Islet of Langerhans (tissue), 1 donor: Measurements from ENCODE around the gene MAPK8.
"Not testable (repeated sequence)": the region's sequence is repeated elsewhere in the genome, so short reads cannot be mapped to it uniquely, and the experiment has no call there.

Experiments used
- FAIRE-seq: peaks from one replicate; lab custom pipeline; 2011; peaks lifted over from hg19 to GRCh38; lab: Jason Lieb, UNC

Gene MAPK8

DNA sequence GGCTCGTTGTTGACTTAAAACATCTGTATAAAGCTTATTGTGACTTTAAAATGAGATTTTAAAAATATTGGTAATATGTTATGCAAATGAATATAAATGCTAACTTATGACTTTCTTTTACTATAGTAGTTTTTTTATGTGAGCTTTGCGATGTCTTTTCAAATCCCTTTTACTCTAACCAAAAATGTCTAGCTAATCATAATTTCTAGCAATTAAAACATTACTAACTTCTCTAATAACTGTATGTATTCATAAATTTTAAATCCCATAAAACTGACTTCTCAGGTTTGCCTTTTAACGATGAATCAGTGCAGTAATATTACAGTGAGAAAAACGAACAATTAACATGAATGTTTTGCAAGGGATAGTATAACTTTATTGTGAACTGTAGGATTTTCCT is 113.2 kb downstream of the MAPK8 start:
- peak; percentile 93 for FAIRE-seq

GRCh38 chr10:48421862-48422261 is 115.4 kb downstream of the MAPK8 start:
- not testable (repeated sequence) for FAIRE-seq

- no peak for FAIRE-seq
Measured at GRCh38 chr10:48423884-48424283, 117.4 kb downstream of the MAPK8 start.

DNA sequence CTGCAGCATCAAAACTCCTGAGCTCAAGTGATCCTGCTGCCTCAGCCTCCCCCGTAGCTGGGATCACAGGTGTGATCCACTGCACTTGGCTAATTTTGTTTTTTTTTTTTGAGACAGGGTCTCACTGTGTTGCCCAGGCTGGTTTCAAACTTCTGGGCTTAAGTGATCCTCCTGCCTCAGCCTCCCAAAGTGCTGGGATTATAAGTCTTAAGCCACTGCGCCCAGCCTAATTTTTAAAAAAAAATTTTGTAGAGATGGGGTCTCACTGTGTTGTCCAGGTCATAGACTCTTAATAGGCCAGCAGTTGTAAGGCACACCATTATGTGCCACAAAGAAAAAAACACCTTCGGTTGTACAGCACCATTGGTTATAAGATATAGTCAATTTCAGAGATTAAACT is 122.4 kb downstream of the MAPK8 start:
- FAIRE-seq = no peak

DNA sequence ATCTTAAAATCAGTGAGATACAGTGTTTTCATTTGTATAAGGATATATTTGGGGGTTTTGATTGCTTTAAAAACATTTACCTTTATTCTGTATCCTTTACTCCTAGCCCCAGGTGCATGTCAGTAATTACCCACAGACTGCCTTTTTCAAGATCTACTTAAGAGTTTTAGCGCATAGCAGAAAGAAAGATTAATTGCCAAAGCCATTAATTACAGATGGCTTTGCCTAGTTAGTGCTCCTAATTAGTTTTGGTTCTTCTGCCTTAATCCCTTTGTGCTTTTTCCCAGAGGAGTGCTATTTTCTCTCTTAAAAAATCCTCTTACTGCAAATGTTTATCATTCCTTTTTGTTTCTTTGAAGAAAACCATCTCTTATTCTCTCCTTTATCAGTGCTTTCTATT is 122.8 kb downstream of the MAPK8 start:
- no peak for FAIRE-seq

DNA sequence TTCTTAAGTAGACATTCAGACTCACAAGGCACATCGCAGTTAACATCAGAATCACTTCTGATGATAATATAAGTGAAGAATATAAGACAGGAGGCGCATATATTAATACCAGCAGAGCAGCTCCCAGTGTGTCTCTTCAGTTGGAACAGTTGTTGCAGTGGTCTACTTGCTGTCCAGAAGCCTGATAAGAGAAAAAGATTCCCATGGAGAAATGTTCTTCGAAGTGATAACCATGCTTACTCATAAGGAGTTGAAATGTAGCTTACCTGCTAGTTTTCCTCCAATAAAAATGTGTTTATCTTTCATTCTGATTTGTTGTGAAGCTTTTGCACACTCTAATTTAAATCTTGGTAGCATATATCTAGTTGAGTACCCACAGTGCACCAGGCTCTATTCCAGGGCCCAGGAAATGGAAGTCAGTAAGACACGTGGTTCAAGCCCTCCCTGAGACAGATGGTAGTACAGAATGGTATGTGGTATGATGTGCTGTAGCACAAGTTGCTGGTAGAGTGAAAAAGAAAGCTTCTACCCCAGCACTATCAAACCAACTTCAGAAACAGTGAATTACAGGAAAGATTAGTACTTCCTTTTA is 124.0 kb downstream of the MAPK8 start:
- no peak for FAIRE-seq

DNA sequence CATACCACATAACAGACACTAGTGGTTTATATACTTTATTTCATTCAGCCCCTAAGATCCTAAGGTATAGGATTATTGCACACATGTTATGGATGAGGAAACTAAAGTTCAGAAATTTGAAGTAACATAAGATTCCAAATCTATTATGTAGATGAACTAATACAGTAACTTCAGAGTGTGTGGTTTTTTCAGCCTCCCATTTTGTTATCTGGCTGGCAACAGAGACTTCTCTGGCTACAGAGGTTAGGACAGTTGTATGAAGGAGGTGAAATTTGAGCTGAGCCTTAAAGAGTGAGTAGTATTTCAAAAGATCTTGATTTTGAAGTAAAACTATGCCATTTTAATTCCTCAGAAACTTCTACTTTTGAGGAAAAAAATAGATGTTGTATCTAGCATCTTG is 125.4 kb downstream of the MAPK8 start:
- no peak for FAIRE-seq

GRCh38 chr10:48437546-48437945 is 131.1 kb downstream of the MAPK8 start:
- FAIRE-seq = no peak

- peak; percentile 79 for FAIRE-seq
Measured at GRCh38 chr10:48439031-48439430, 132.6 kb downstream of the MAPK8 start.

- FAIRE-seq = no peak
Measured at GRCh38 chr10:48439581-48440041, 133.1 kb downstream of the MAPK8 start.

DNA sequence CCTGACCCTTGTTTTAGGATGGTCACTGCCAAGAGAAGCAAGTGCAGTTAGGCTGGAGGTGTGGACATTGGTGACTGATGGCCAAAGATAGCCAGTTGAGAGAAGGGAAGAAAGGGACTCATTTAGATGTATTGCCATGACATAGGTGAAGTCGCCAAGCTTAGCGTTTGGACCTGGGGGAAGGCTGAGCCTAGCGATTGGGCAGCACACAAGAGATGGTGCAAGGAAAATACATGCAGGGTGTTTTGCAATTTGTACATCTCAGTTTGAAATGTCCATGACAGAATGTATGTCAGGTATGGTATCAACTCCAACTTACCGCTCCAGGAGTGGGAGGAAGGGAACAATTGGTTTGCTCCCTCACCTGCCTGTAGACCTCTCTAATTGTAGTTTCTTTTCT is 134.3 kb downstream of the MAPK8 start:
- no peak for FAIRE-seq

DNA sequence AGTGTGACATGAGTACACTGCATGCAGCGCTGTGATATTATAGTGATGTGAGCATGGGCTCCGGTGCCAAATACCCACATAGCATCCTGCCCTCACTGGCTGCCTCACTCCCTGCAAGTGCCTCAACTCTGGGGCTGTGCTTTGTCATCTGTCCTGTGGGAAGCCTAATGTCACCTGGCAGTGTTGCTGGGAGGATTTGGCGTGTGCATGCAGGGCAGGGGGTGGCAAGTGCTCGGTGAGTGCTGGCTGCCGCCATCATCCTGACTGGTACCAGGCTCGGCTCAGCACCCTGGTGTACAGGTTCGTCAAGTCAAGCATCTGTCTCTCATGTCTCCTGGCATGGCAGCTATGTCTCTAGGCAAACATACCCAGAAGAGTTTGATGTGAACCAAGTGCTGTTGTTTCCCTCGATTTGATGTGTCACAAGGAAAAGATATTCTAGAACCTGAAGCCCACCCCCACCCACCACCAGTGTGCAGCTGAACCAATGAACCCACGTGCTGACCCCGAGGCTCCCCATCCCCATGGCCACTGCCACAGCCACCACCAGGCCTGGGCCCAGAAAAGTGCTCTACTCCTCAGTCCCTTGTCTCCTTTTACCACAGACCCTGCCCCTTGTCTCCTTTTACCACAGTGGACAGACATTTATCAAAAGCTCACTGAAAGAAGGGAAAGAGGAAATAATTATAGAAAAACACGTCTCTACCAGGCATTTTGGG is 135.8 kb downstream of the MAPK8 start:
- FAIRE-seq = no peak

DNA sequence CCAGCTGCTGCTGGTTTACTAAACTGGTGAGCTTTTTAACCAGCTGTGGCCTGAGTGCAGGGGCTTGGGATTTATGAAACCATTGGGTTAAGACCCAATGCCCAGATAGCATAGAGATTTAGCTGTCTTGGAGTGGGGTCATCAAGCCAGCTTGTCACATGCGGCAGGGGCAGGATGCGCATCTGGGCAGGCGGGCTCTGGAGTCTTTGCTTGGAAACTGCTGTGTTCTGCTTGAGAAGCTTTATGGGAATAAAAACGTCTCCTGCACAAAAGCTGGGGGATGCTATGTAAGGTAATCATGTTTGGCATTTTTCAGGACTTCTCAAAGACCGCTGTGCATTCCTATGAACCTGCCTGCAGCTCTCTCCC is 136.3 kb downstream of the MAPK8 start:
- FAIRE-seq = no peak

DNA sequence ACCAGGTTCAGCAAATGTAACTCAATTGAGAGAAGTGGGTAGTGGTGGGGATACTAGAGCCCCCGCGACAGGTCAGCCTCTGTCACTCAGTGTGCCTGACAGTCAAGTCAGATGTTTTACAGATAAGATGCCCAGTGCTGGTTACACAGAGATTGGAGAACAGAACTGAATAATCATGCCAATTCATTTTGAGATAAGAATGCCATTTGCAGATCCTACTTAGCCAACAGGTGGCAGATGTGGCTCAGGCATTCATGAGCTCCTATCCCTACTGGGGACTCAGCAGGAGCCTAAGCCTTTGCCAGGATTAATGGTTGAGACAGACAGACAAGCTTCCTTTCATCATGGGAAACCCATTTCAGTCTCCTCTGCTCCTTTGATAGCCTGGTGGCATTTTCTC is 137.8 kb downstream of the MAPK8 start:
- no peak for FAIRE-seq

- FAIRE-seq = no peak
Measured at GRCh38 chr10:48444861-48445841, 138.7 kb downstream of the MAPK8 start.

- no peak for FAIRE-seq
Measured at GRCh38 chr10:48445932-48446331, 139.5 kb downstream of the MAPK8 start.

- FAIRE-seq = no peak
Measured at GRCh38 chr10:48446785-48447184, 140.3 kb downstream of the MAPK8 start.

DNA sequence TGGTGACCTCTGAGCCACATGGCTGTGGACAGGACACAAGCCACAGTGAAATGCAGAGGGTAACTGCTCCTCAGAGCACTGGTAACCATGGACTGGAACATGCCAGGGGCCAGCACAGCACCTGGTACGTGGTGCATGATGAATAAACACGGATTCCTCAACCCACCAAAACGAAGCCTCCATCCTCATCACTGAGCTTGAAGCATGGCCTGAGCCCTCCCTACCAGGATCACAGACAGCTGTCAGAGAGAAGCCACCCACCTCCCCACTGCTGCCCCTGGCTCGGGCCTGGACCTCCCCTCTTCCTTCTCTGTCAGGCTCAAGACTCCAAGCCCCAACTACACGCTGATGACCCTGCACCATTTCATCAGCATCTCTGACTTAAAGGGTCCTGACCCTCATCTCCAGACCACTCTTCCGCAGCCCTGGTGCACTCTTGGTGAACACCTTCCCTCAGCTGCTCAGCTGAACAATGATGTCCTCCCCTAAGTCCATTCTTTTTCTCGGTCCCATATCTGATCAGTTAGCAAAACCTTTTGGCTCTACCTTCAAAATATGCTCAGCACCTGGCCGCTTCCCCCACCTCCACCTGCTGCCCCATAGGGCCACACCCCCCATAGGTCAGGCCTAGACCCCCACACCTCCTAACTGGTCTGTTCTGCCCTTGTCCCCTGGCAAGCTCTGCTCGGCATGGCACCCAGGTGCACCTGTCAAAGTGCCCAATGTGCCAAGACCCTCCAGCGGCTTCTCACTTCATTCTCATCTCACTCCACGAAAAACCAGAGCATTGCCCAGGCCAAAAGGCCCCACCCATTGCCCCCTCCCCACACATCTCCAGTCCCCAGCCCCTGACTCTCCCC is 141.1 kb downstream of the MAPK8 start:
- FAIRE-seq = no peak

- no peak for FAIRE-seq
Measured at GRCh38 chr10:48448796-48449195, 142.3 kb downstream of the MAPK8 start.

GRCh38 chr10:48449501-48450232 is 143.2 kb downstream of the MAPK8 start:
- FAIRE-seq = no peak

- FAIRE-seq = no peak
Measured at GRCh38 chr10:48450233-48450740, 143.8 kb downstream of the MAPK8 start.
